Measurements from ENCODE around the gene UBE2E3.

UBE2E3 gene

GRCh38 chr2:180944372-180944771 is 36.0 kb upstream of the UBE2E3 start:
- no peak for TF ChIP-seq CTCF (IDR thresholded peaks at IDR 0.05; ENCODE audit: control insufficient read depth, insufficient read depth, low read depth, low read length, missing control alignments)
- DNase-seq (ENCODE audit: low read depth): no peak
- H3K4me3 ChIP-seq (ENCODE audit: control insufficient read depth, low read depth, low read length): no peak overlapping the region

GRCh38 chr2:180947208-180947689 is 33.2 kb upstream of the UBE2E3 start:
- no peak overlapping the region for H3K4me3 ChIP-seq (ENCODE audit: control insufficient read depth, low read depth, low read length)
- no peak for TF ChIP-seq CTCF (IDR thresholded peaks at IDR 0.05; ENCODE audit: control insufficient read depth, insufficient read depth, low read depth, low read length, missing control alignments)
- no peak for DNase-seq (ENCODE audit: low read depth)

GRCh38 chr2:180949896-180950295 is 30.5 kb upstream of the UBE2E3 start:
- no peak for TF ChIP-seq CTCF (IDR thresholded peaks at IDR 0.05; ENCODE audit: control insufficient read depth, insufficient read depth, low read depth, low read length, missing control alignments)
- H3K4me3 ChIP-seq (ENCODE audit: control insufficient read depth, low read depth, low read length): no peak overlapping the region
- no peak for DNase-seq (ENCODE audit: low read depth)

GRCh38 chr2:180952082-180952481 is 28.3 kb upstream of the UBE2E3 start:
- no peak for DNase-seq (ENCODE audit: low read depth)
- no peak overlapping the region for H3K4me3 ChIP-seq (ENCODE audit: control insufficient read depth, low read depth, low read length)
- TF ChIP-seq CTCF (IDR thresholded peaks at IDR 0.05; ENCODE audit: control insufficient read depth, insufficient read depth, low read depth, low read length, missing control alignments): no peak

GRCh38 chr2:180952731-180953336 is 27.6 kb upstream of the UBE2E3 start:
- no peak for DNase-seq (ENCODE audit: low read depth)
- H3K4me3 ChIP-seq (ENCODE audit: control insufficient read depth, low read depth, low read length): no peak overlapping the region
- TF ChIP-seq CTCF (IDR thresholded peaks at IDR 0.05; ENCODE audit: control insufficient read depth, insufficient read depth, low read depth, low read length, missing control alignments): no peak

GRCh38 chr2:180953550-180953949 is 26.9 kb upstream of the UBE2E3 start:
- no peak for TF ChIP-seq CTCF (IDR thresholded peaks at IDR 0.05; ENCODE audit: control insufficient read depth, insufficient read depth, low read depth, low read length, missing control alignments)
- DNase-seq (ENCODE audit: low read depth): no peak
- no peak overlapping the region for H3K4me3 ChIP-seq (ENCODE audit: control insufficient read depth, low read depth, low read length)

All from AG09309 (cell line).